K562 (cell line): ENCODE data around the gene ADCYAP1. TPM values are rescaled to one million over a fixed set of nuclear protein-coding genes. Genes with fewer than 3 reads are reported as not detected.

Experiments
- ATAC-seq: fragments of 200-7000 bp; cut with Tn5 transposase; 3 replicates; pipeline ENCODE4 v1.9.1; 2020; ENCODE audit warnings: moderate library complexity
- BruUV-seq: library from RNA; stranded (reverse); fragments of 400-500 nt; replicated peaks from 2 replicates; lab custom pipeline; 2021; lab: Mats Ljungman, UMichigan
- CTCF ChIA-PET: fragments of 300-600 bp; formaldehyde crosslinking; extraction: SDS; loops from one replicate; lab custom pipeline; 2021; ENCODE audit warnings: low intra/inter-chr PET ratio; lab: Yijun Ruan, JAX
- POLR2A ChIA-PET: fragments of 300-600, 350-650 bp; sonication (Branson Sonifier 250); formaldehyde crosslinking; extraction: SDS; loops from one replicate; lab custom pipeline; 2021; ENCODE audit warnings: antibody characterized with exemption, inconsistent platforms; lab: Yijun Ruan, JAX
- DNase-seq, 4 experiments: peaks; one replicate each; pipeline versions ENCODE4 v3.0.0 to v3.0.0-alpha.2; 2011 to 2018; ENCODE audit warnings: low spot score in 3 of 4, mixed read lengths in 3 of 4; ENCODE audit errors: extremely low read depth in 1 of 4
- FAIRE-seq: peaks from 2 replicates; lab custom pipeline; 2011; peaks lifted over from hg19 to GRCh38; lab: Jason Lieb, UNC
- H2AFZ ChIP-seq: 2 replicates; pipeline ENCODE4 v1.6.0; 2011; ENCODE audit warnings: low read depth, low read length, control low read depth, inconsistent platforms
- H3K27ac ChIP-seq: fragments of 200-600 bp; 3 replicates; pipeline ENCODE4 v1.8.0; 2011; ENCODE audit warnings: low read depth, mild to moderate bottlenecking, control low read depth, inconsistent platforms, low read length, moderate library complexity, mixed read lengths; ENCODE audit errors: extremely low read depth
- H3K27me3 ChIP-seq, 2 experiments: fragments of 300-600 bp in 1 of 2; 2 replicates in 1 of 2; 3 replicates in 1 of 2; pipeline versions ENCODE4 v1.6.0 to v1.8.0; 2011; ENCODE audit warnings: inconsistent platforms in 2 of 2, low read length in 2 of 2, mild to moderate bottlenecking in 1 of 2, mixed read lengths in 1 of 2, moderate library complexity in 1 of 2; ENCODE audit not compliant: control insufficient read depth in 2 of 2, insufficient read depth in 2 of 2
- H3K36me3 ChIP-seq: fragments of 300-600 bp; 3 replicates; pipeline ENCODE4 v1.8.0; 2011; ENCODE audit warnings: mild to moderate bottlenecking, low read length, inconsistent platforms; ENCODE audit not compliant: control insufficient read depth, insufficient read depth
- H3K4me1 ChIP-seq, 2 experiments: fragments of 200-600 bp in 1 of 2; replicated peaks in 1 of 2; 2 replicates in 1 of 2; 3 replicates in 1 of 2; pipeline versions ENCODE4 v1.5.1 to v1.8.0; 2011; ENCODE audit warnings: inconsistent platforms in 2 of 2, low read length in 2 of 2, mild to moderate bottlenecking in 1 of 2, mixed read lengths in 1 of 2, moderate library complexity in 1 of 2; ENCODE audit not compliant: control insufficient read depth in 2 of 2, insufficient read depth in 2 of 2
- H3K4me2 ChIP-seq: 2 replicates; pipeline ENCODE4 v1.6.1; 2011; ENCODE audit warnings: low read length, control low read depth, inconsistent platforms, mixed read lengths; ENCODE audit not compliant: insufficient read depth
- H3K4me3 ChIP-seq: fragments of 200-600 bp; sonication (generic), shearing (Covaris generic); 2 replicates; pipeline ENCODE4 v1.5.1; 2016; ENCODE audit warnings: control low read depth, inconsistent platforms
- H3K79me2 ChIP-seq: fragments of 200-600 bp; 3 replicates; pipeline ENCODE4 v1.8.0; 2011; ENCODE audit warnings: low read length, inconsistent platforms; ENCODE audit not compliant: control insufficient read depth, insufficient read depth
- H3K9ac ChIP-seq, 2 experiments: 2 replicates each; pipeline versions ENCODE4 v1.6.0 to v1.6.1; 2011; ENCODE audit warnings: low read depth in 2 of 2, low read length in 2 of 2, control low read depth in 1 of 2, inconsistent platforms in 1 of 2, mild to moderate bottlenecking in 1 of 2, mixed read lengths in 1 of 2; ENCODE audit not compliant: insufficient read depth in 1 of 2
- H3K9me1 ChIP-seq: one replicate; pipeline ENCODE4 v1.6.0; 2011; ENCODE audit warnings: inconsistent platforms, mild to moderate bottlenecking, low read length, moderate library complexity; ENCODE audit not compliant: control insufficient read depth, insufficient read depth
- H3K9me3 ChIP-seq: replicated peaks from 2 replicates; pipeline ENCODE4 v1.5.1; 2011; ENCODE audit warnings: low read depth, low read length, inconsistent platforms; ENCODE audit not compliant: control insufficient read depth, insufficient read depth
- H4K20me1 ChIP-seq: replicated peaks from 2 replicates; pipeline ENCODE4 v1.6.1; 2011; ENCODE audit warnings: low read length, inconsistent platforms, mixed read lengths; ENCODE audit not compliant: control insufficient read depth, insufficient read depth
- CEBPB ChIP-seq: fragments of 450-650 bp; IDR thresholded peaks from 2 replicates; pipeline ENCODE4 v1.6.1; 2016; ENCODE audit warnings: missing genetic modification characterization, missing compliant biosample characterization
- ETV6 ChIP-seq, 3 experiments: fragments of 150-350 bp in 1 of 3; sonication (generic) in 1 of 3; formaldehyde crosslinking in 1 of 3; IDR thresholded peaks; 2 replicates each; pipeline versions ENCODE4 v1.6.1 to v1.8.0; 2014 to 2022; ENCODE audit warnings: borderline replicate concordance in 2 of 3, low read depth in 2 of 3, antibody characterized with exemption in 1 of 3, low read length in 1 of 3, mild to moderate bottlenecking in 1 of 3, missing genetic modification reagents in 1 of 3
- MEF2D ChIP-seq: conservative IDR thresholded peaks from 2 replicates; pipeline ENCODE4 v1.6.1; 2016; ENCODE audit warnings: low read depth, missing genetic modification characterization, missing compliant biosample characterization
- TGIF2 ChIP-seq: sonication (generic); formaldehyde crosslinking; IDR thresholded peaks from 2 replicates; pipeline ENCODE4 v1.8.1; 2022; ENCODE audit warnings: mild to moderate bottlenecking, missing genetic modification reagents, moderate library complexity
- THRAP3 ChIP-seq: fragments of 450-650 bp; IDR thresholded peaks from 2 replicates; pipeline ENCODE4 v1.6.1; 2016; ENCODE audit warnings: mild to moderate bottlenecking, inconsistent platforms, borderline replicate concordance
- ZNF668 ChIP-seq: fragments of 250-450 bp; sonication (Bioruptor Pico); IDR thresholded peaks from 2 replicates; pipeline ENCODE4 v1.8.0; 2022; ENCODE audit warnings: mild to moderate bottlenecking, inconsistent platforms
- ZNF707 ChIP-seq: fragments of 250-450 bp; sonication (Bioruptor Pico); conservative IDR thresholded peaks from 2 replicates; pipeline ENCODE4 v1.8.0; 2022; ENCODE audit warnings: inconsistent platforms, mild to moderate bottlenecking, moderate library complexity
- ZNF766 ChIP-seq: fragments of 200-800 bp; sonication (Bioruptor generic); conservative IDR thresholded peaks from 2 replicates; pipeline ENCODE4 v1.6.1; 2016; ENCODE audit warnings: missing genetic modification characterization, missing compliant biosample characterization
- WGBS: fragments of 100-300 bp; shearing (Covaris generic); methylation state at CpG from one replicate; pipeline ENCODE4 v1.1.6; 2016; ENCODE audit warnings: low coverage, mixed read lengths; ENCODE audit not compliant: insufficient coverage; ENCODE audit errors: missing lambda C conversion rate; 5-methylcytosine and 5-hydroxymethylcytosine counted together
- in situ Hi-C: fragments of 300-500 bp; cut with MboI; formaldehyde crosslinking; loops from 4 replicates; pipeline ENCODE4 v1.15.0; 2018; ENCODE audit warnings: inconsistent platforms, mixed read lengths
- intact Hi-C: fragments of 100-400 bp; cut with micrococcal nuclease; formaldehyde crosslinking; loops from 2 replicates; pipeline ENCODE4 v1.14.2; 2022
- polyA plus RNA-seq, 8 experiments: library from polyadenylated mRNA; depleted of rRNA in 4 of 8; stranded (reverse) in 5 of 8; unstranded in 3 of 8; fragments of >200 nt; fragmentation: Nextera tagmentation in 2 of 8; fragmentation: Illumina TruSeq in 1 of 8; extraction: Ambion mirVana in 2 of 8; extraction: Trizol in 1 of 8; gene quantifications; 2 replicates each; pipeline versions ENCODE4 v1.2.1 to v1.2.3, GENCODE V29; 2011 to 2014; ENCODE audit warnings: inconsistent platforms in 1 of 8, missing spikeins in 1 of 8
- total RNA-seq, 7 experiments: library from RNA; depleted of rRNA in 6 of 7; stranded (reverse); fragments of >200 nt in 6 of 7; fragmentation: Illumina TruSeq in 2 of 7; extraction: Trizol in 2 of 7; gene quantifications; 2 replicates each; pipeline versions ENCODE4 v1.2.1 to v1.2.3, GENCODE V29; 2011 to 2021; ENCODE audit warnings: low replicate concordance in 1 of 7
- TF ChIP-seq, protein P1 (sequence below): fragments of 450-650 bp; formaldehyde crosslinking; IDR thresholded peaks from 2 replicates; pipeline ENCODE4 v1.4.0; 2022; ENCODE audit warnings: missing genetic modification characterization

Gene ADCYAP1
- total and polyA plus RNA-seq, 9 of the 15 experiments (the other 6 are each of a cell fraction or from before 2014, with no cell fraction given), result 0.03 TPM; not detected in 8

DNA sequence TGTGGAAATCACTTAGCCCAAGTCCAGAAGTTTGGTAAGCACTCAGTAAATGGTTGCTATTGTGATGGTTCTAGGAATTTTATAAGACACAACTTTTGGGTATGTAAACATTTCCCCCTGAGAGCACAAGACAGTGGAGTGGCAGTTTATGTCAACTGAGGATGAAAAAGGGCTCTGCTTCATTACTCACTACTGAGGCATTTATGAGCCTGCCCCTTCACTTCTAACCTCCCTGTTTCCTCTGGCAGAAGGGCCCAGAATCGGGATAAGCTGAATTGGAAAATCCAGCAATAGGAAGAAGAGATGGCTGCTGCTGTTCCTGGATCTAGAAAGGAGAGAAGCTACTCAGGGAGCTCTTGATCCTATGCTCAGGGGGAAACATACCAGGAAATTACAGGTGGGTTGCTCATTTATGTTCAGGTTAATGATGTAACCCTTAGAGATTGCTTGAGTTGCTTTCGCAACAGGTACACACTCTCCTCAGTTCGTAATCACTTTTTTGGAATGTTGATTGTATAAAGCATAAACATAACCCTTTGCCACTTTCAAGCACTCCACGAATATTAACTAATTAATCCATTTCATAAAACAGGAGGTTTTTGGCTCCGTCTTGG lies 46.3 kb downstream of the ADCYAP1 start:
- no peak overlapping the region for H3K4me2 ChIP-seq
- H3K9me3 ChIP-seq, result no peaks in the 10 kb centered on the region
- H3K4me1 ChIP-seq, result no peaks in the 10 kb centered on the region
- ATAC-seq (no peak), DNase-seq (no peak), FAIRE-seq (no peak)
- no peak overlapping the region for H3K27ac ChIP-seq
- in situ Hi-C loops (no loop called here), intact Hi-C loops (no loop called here)
- no TSS peak for BruUV-seq
- H3K9ac ChIP-seq, result no peak overlapping the region
- CTCF ChIA-PET, result no interaction called here
- no peaks in the 10 kb centered on the region for H3K9me1 ChIP-seq
- H4K20me1 ChIP-seq, result no peaks in the 10 kb centered on the region
- POLR2A ChIA-PET, result interaction anchor here (1.4 kb wide), 1 partner anchor 38 kb away, joined by 3 read pairs; no protein-coding TSS in a partner anchor
- H3K27me3 ChIP-seq, result peaks cover 0 to 5% of the 10 kb centered on the region in 2 experiments; a peak in 2 of 5 replicates
- peak; percentile 23; the same call in 1 of the 2 replicates for TF ChIP-seq CEBPB (tag)
- 0 out of 2 replicates have a peak, but pooled peaks have one; percentile 25 for TF ChIP-seq TGIF2
- TF ChIP-seq ZNF668 (CRISPR knock-in tag), result no peak
- no peak for TF ChIP-seq ZNF766
- H2AFZ ChIP-seq, result no peak overlapping the region
- no peaks in the 10 kb centered on the region for H3K36me3 ChIP-seq
- 7% methylated on average over 5 of the region's 5 CpGs for WGBS
- H3K4me3 ChIP-seq, result no peak overlapping the region
- no peaks in the 10 kb centered on the region for H3K79me2 ChIP-seq

DNA sequence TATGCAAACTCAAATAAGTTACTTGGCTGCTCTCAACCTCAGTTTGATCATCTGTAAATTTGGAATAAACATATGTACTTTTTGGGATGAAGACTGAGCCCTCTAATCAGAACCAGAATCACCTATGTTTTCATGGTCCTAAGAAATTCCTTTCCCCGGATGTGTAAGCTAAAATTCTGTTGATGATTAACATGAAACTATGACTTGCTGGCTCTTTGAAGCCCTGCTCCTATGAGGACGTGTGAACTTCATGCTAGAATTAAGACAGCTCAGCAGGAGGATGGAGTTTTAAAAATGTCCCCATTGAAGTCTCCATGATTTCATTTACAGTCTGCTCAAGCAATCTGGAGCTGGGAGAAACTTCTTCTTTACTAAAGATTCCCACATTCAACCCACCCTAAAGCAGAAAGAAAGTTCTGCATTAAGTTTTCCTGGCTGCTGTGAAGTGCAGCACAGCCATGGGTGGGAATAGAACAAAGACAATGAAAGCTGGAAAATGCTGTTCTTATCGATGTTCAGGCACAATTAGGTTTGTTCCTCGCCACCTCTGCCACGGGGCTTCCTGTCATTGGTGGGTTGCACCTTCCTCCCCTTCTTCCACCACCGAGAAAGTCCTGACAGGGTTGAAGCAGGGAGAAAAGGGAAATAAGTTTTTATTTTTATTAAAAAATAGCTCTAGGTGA lies 50.9 kb downstream of the ADCYAP1 start:
- TF ChIP-seq THRAP3 (no peak), ETV6 (IDR thresholded peaks at IDR 0.05; ENCODE audit: borderline replicate concordance in 1 of 2, low read depth in 2 of 2, low read length in 1 of 2) (no peak), ETV6 (CRISPR knock-in tag; IDR thresholded peaks at IDR 0.05; ENCODE audit: borderline replicate concordance) (no peak), MEF2D (tag) (no peak), ZNF707 (no peak)
- TF ChIP-seq, protein P1, sequence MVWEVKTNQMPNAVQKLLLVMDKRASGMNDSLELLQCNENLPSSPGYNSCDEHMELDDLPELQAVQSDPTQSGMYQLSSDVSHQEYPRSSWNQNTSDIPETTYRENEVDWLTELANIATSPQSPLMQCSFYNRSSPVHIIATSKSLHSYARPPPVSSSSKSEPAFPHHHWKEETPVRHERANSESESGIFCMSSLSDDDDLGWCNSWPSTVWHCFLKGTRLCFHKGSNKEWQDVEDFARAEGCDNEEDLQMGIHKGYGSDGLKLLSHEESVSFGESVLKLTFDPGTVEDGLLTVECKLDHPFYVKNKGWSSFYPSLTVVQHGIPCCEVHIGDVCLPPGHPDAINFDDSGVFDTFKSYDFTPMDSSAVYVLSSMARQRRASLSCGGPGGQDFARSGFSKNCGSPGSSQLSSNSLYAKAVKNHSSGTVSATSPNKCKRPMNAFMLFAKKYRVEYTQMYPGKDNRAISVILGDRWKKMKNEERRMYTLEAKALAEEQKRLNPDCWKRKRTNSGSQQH (CRISPR knock-in tag), result no peak
- TF ChIP-seq, all 486 proteins: peak for 0
- FAIRE-seq, result no peak
- intact Hi-C loops, result no loop called here

More for the DNA sequence above, 50.9 kb downstream of the ADCYAP1 start:
- Histone ChIP-seq H4K20me1 (no peaks in the 10 kb centered on the region), H3K27me3 (peaks cover 0 to 12% of the 10 kb centered on the region in 2 experiments; a peak in 4 of 5 replicates), H3K4me1 (no peaks in the 10 kb centered on the region; a peak in 1 of 5 replicates), H3K9me1 (no peaks in the 10 kb centered on the region), H3K9me3 (no peaks in the 10 kb centered on the region), H3K27ac (no peak overlapping the region), H3K4me2 (no peak overlapping the region), H2AFZ (no peak overlapping the region), H3K79me2 (no peaks in the 10 kb centered on the region), H3K9ac (no peak overlapping the region), H3K36me3 (no peaks in the 10 kb centered on the region), H3K4me3 (no peak overlapping the region)
- in situ Hi-C loops, result no loop called here
- ChIA-PET CTCF (no interaction called here), POLR2A (interaction anchor here (2.0 kb wide), 1 partner anchor 10 kb away, joined by 11 read pairs; no protein-coding TSS in a partner anchor)
- DNase-seq (no peak), ATAC-seq (no peak)
- no TSS peak for BruUV-seq
- WGBS, result 6% methylated on average over 6 of the region's 6 CpGs
